Smooth muscle cell (in vitro differentiated cells): ENCODE data around the gene FNDC1. TPM values are rescaled to one million over a fixed set of nuclear protein-coding genes. Genes with fewer than 3 reads are reported as not detected.

Source experiments
- DNase-seq: peaks from one replicate; lab custom pipeline; 2025; ENCODE audit not compliant: unreplicated experiment; lab: John Stamatoyannopoulos, UW
- H2AFZ ChIP-seq: fragments of 200-600 bp; sonication (generic); 2 replicates; pipeline ENCODE4 v1.6.0; 2016; ENCODE audit warnings: antibody characterized with exemption, low read depth, mild to moderate bottlenecking
- H3F3A ChIP-seq: fragments of 200-600 bp; sonication (generic); 2 replicates; pipeline ENCODE4 v1.6.0; 2017; ENCODE audit warnings: antibody characterized with exemption, low read depth
- H3K27ac ChIP-seq: fragments of 200-600 bp; sonication (generic); 2 replicates; pipeline ENCODE4 v1.5.1; 2016; ENCODE audit warnings: low read depth, mild to moderate bottlenecking
- H3K27me3 ChIP-seq: fragments of 200-600 bp; sonication (generic); 2 replicates; pipeline ENCODE4 v1.6.1; 2016; ENCODE audit warnings: low read depth, mild to moderate bottlenecking
- H3K36me3 ChIP-seq: fragments of 200-600 bp; sonication (generic); 2 replicates; pipeline ENCODE4 v1.5.1; 2016; ENCODE audit warnings: low read depth
- H3K4me1 ChIP-seq: fragments of 200-600 bp; sonication (generic); 2 replicates; pipeline ENCODE4 v1.5.1; 2016; ENCODE audit warnings: low read depth
- H3K4me2 ChIP-seq: fragments of 200-600 bp; sonication (generic); 2 replicates; pipeline ENCODE4 v1.6.0; 2016; ENCODE audit warnings: mild to moderate bottlenecking
- H3K4me3 ChIP-seq: fragments of 200-600 bp; sonication (generic); 2 replicates; pipeline ENCODE4 v1.5.1; 2016; ENCODE audit warnings: mild to moderate bottlenecking
- H3K79me2 ChIP-seq: fragments of 200-600 bp; sonication (generic); 2 replicates; pipeline ENCODE4 v1.6.0; 2016; ENCODE audit warnings: low read depth, mild to moderate bottlenecking
- H3K9ac ChIP-seq: fragments of 200-600 bp; sonication (generic); 2 replicates; pipeline ENCODE4 v1.6.0; 2016; ENCODE audit warnings: low read depth
- H3K9me3 ChIP-seq: fragments of 200-600 bp; sonication (generic); replicated peaks from 2 replicates; pipeline ENCODE4 v1.5.1; 2016; ENCODE audit warnings: low read depth
- H4K20me1 ChIP-seq: fragments of 200-600 bp; sonication (generic); 2 replicates; pipeline ENCODE4 v1.6.0; 2016; ENCODE audit warnings: low read depth
- WGBS: methylation state at CpG from one replicate; pipeline ENCODE4 v1.1.7; 2016; ENCODE audit warnings: low lambda C conversion rate; 5-methylcytosine and 5-hydroxymethylcytosine counted together
- polyA plus RNA-seq: library from polyadenylated mRNA; unstranded; fragments of >200 nt; fragmentation: Nextera tagmentation; extraction: Ambion mirVana; gene quantifications from 2 replicates; pipeline ENCODE4 v1.2.1, GENCODE V29; 2016
- total RNA-seq: library from RNA; depleted of rRNA; stranded (reverse); fragments of >200 nt; gene quantifications from 2 replicates; pipeline ENCODE4 v1.2.3, GENCODE V29; 2014
- TF ChIP-seq, protein P1 (sequence below): fragments of 200-600 bp; sonication (generic); IDR thresholded peaks from 2 replicates; pipeline ENCODE4 v1.5.1; 2017; ENCODE audit warnings: borderline replicate concordance, mild to moderate bottlenecking, antibody characterized with exemption; ENCODE audit not compliant: insufficient read depth, poor library complexity, severe bottlenecking

Gene FNDC1
- total and polyA plus RNA-seq, 2 experiments from 2014 or later, result 0.39 TPM; not detected in 1

DNA sequence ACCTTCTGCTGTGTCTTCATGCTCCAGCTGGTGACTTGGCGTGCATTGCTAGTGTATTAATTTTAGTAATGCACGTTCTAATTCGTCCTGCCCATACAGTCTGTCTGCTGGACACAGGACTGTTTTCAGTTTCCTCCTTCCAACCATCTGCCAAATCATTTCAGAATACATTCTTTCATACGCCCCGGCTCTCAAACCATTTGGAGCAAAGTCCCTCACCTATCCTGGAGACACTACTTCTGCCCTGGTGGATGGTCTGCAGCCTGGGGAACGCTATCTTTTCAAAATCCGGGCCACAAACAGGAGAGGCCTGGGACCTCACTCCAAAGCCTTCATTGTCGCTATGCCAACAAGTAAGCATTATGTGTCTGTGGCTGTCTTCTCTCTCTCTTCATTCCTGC lies 60.5 kb downstream of the FNDC1 start:
- Histone ChIP-seq H3K9ac (no peak overlapping the region), H3K4me3 (no peak overlapping the region), H3K36me3 (no peaks in the 10 kb centered on the region), H3K4me1 (no peaks in the 10 kb centered on the region), H2AFZ (no peak overlapping the region), H3K79me2 (no peaks in the 10 kb centered on the region), H3K27ac (no peak overlapping the region), H3K9me3 (no peaks in the 10 kb centered on the region), H3K27me3 (peaks cover 74% of the 10 kb centered on the region), H3K4me2 (no peak overlapping the region), H3F3A (no peaks in the 10 kb centered on the region), H4K20me1 (no peaks in the 10 kb centered on the region)
- 78% methylated on average over 8 of the region's 8 CpGs for WGBS
- DNase-seq, result no peak
- TF ChIP-seq, protein P1, sequence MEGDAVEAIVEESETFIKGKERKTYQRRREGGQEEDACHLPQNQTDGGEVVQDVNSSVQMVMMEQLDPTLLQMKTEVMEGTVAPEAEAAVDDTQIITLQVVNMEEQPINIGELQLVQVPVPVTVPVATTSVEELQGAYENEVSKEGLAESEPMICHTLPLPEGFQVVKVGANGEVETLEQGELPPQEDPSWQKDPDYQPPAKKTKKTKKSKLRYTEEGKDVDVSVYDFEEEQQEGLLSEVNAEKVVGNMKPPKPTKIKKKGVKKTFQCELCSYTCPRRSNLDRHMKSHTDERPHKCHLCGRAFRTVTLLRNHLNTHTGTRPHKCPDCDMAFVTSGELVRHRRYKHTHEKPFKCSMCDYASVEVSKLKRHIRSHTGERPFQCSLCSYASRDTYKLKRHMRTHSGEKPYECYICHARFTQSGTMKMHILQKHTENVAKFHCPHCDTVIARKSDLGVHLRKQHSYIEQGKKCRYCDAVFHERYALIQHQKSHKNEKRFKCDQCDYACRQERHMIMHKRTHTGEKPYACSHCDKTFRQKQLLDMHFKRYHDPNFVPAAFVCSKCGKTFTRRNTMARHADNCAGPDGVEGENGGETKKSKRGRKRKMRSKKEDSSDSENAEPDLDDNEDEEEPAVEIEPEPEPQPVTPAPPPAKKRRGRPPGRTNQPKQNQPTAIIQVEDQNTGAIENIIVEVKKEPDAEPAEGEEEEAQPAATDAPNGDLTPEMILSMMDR, result no peak

DNA sequence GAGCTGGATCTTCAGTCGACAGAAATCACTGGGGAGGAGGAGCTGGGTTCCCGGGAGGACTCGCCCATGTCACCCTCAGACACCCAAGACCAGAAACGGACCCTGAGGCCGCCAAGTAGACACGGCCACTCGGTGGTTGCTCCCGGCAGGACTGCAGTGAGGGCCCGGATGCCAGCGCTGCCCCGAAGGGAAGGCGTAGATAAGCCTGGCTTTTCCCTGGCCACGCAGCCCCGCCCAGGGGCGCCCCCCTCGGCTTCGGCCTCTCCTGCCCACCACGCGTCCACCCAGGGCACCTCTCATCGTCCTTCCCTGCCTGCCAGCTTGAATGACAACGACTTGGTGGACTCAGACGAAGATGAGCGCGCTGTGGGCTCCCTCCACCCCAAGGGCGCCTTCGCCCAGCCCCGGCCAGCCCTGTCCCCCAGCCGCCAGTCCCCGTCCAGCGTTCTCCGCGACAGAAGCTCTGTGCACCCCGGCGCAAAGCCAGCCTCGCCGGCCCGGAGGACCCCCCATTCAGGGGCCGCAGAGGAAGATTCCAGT lies 63.0 kb downstream of the FNDC1 start:
- TF ChIP-seq, protein P1, result no peak
- WGBS, result 92% methylated on average over 33 of the region's 38 CpGs
- Histone ChIP-seq H3K36me3 (no peaks in the 10 kb centered on the region), H3K9ac (no peak overlapping the region), H3K9me3 (no peaks in the 10 kb centered on the region), H2AFZ (no peak overlapping the region), H3K79me2 (no peaks in the 10 kb centered on the region), H3K4me3 (no peak overlapping the region), H3K27me3 (peaks cover 91% of the 10 kb centered on the region), H3K4me1 (no peaks in the 10 kb centered on the region), H3K27ac (no peak overlapping the region), H3F3A (no peaks in the 10 kb centered on the region), H4K20me1 (no peaks in the 10 kb centered on the region), H3K4me2 (no peak overlapping the region)
- DNase-seq, result no peak

DNA sequence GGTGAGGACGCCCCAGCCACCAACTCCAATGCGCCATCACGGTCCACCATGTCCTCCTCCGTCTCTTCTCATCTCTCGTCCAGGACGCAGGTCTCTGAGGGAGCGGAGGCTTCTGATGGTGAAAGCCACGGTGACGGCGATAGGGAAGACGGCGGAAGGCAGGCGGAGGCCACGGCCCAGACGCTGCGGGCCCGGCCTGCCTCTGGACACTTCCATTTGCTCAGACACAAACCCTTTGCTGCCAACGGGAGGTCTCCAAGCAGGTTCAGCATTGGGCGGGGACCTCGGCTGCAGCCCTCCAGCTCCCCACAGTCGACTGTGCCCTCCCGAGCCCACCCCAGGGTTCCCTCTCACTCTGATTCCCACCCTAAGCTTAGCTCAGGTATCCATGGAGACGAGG lies 63.6 kb downstream of the FNDC1 start:
- H3K36me3 ChIP-seq, result no peaks in the 10 kb centered on the region
- H3K79me2 ChIP-seq, result no peaks in the 10 kb centered on the region
- H4K20me1 ChIP-seq, result no peaks in the 10 kb centered on the region
- TF ChIP-seq, protein P1, result no peak
- no peaks in the 10 kb centered on the region for H3F3A ChIP-seq
- no peaks in the 10 kb centered on the region for H3K4me1 ChIP-seq
- peaks cover 90% of the 10 kb centered on the region for H3K27me3 ChIP-seq
- H3K9me3 ChIP-seq, result no peaks in the 10 kb centered on the region
- no peak overlapping the region for H2AFZ ChIP-seq
- WGBS, result 93% methylated on average over 23 of the region's 23 CpGs
- H3K4me3 ChIP-seq, result no peak overlapping the region
- H3K27ac ChIP-seq, result no peak overlapping the region
- H3K9ac ChIP-seq, result no peak overlapping the region
- no peak for DNase-seq
- no peak overlapping the region for H3K4me2 ChIP-seq
